HG02642 (cell line): ENCODE results near the gene SEMA3C.

Experiments used
- ATAC-seq: cut with Tn5 transposase; IDR thresholded peaks from one replicate; pipeline ENCODE4 v1.9.1; 2021; ENCODE audit warnings: mild to moderate bottlenecking; ENCODE audit not compliant: unreplicated experiment, poor library complexity

SEMA3C gene

GRCh38 chr7:80830584-80831285 is 88.1 kb downstream of the SEMA3C start:
- no peak for ATAC-seq

- no peak for ATAC-seq
Measured at GRCh38 chr7:80830010-80830409, 88.8 kb downstream of the SEMA3C start.

- no peak for ATAC-seq
Measured at GRCh38 chr7:80829527-80829926, 89.3 kb downstream of the SEMA3C start.

DNA sequence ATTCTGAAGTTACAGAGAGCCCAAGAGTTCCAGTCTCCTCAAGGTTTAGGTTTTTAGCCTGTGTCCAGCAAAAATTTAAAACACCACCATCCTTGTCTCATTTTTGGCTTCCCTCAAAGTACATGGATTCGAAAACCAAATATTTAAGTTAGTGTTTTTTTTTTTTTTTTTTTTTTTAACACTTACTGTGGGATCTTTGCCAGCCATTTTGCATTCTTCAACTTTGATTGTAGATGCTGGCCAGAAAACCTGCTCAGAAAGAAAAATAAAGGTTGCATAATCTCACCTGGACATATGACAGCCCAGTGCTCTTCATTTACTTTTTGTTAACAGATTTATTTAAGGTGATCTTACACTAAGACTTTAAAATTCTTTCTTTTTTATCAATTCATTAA is 91.6 kb downstream of the SEMA3C start:
- no peak for ATAC-seq

GRCh38 chr7:80826520-80827238 is 92.2 kb downstream of the SEMA3C start:
- no peak for ATAC-seq

GRCh38 chr7:80825499-80825898 is 93.4 kb downstream of the SEMA3C start:
- no peak for ATAC-seq

GRCh38 chr7:80824253-80824652 is 94.6 kb downstream of the SEMA3C start:
- no peak for ATAC-seq

- ATAC-seq = no peak
Measured at GRCh38 chr7:80823057-80823456, 95.8 kb downstream of the SEMA3C start.

GRCh38 chr7:80821771-80822319 is 97.0 kb downstream of the SEMA3C start:
- ATAC-seq = no peak

GRCh38 chr7:80819503-80819902 is 99.3 kb downstream of the SEMA3C start:
- ATAC-seq = no peak

DNA sequence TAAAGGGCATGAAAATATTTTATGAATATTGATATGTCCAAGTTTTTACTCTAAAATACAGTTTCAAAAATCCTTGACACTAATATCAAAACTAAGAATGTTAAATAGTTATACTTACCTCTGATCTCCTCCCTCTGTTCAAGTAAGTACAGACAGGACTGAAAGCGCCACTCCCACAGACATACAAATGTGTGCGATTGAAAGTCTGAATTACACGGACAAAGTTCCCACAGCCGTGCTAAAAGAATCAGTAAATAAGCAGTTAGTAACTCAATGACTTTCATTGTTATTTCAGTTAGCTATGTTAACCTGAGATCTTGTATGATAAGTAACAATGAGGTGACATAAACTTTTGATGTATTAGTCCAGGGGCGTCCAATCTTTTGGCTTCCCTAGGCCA is 100.7 kb downstream of the SEMA3C start:
- ATAC-seq = no peak

DNA sequence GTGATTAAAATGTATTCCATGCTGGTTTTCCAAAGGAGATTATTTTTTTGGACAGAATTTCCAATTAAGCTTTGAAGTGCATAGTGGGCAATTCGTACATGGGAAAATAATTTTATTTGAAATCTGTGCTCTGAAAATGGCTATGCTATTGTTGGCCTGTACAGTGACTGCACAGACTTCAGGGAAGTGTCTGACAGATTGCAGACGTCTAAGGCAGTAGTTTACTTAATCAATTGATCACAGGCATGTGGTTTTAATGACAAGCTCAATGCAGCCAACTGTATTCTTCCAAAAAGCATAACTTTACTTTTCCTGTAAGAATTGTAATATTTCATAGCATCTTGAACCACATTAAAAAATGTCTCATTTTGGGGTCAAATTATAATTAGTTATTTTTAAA is 102.0 kb downstream of the SEMA3C start:
- no peak for ATAC-seq

DNA sequence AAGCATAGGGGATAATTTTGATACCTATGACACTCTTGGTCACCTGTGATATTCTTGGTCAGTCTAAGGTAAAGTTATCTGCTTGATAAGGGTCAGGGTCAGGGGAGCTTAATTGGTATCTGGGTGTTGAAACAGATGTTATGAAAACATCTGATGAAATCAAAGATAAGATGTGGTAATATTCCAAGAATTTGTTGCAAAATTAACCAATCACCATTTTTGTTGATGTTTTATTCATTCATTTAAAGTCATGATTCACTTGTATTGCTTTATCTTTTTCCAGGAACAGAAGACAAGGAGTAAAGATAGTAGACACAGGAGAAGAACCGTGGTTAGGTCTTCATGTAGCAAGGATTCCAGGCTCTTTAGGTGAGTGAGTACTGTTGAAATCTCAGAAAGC is 103.1 kb downstream of the SEMA3C start:
- no peak for ATAC-seq

GRCh38 chr7:80809545-80809944 is 109.3 kb downstream of the SEMA3C start:
- no peak for ATAC-seq

DNA sequence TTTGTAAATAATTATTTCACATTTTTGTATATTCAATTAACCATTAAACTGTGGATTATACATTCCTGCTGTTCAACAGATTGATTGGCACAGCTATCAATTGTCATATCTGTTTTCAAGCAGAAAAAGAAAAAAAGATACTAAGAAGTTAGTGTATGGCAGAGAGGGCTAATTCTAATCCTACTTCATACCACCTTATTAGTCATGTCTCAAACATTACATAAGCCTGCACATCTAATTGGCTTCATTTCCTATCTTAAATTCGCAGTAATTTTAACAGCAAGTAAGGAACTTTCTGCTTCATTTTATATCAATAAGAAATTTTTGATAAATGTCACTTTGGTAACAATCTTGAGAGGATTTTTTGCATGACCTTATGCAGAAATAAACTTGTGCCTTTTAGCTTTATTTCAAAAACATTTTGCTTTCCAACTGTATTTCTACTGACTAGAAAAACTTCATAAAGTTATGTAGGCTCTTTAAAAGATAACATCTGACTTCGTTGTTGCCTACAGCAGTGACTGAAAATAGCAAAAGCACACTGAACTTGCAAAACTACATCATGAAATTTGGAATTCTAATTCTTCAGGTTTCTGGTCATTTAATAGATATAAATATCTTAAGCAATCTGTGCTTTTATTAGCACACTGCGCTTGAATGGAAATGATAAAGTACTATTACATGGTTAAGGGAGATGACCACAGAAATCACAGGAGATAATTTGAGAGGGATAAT is 111.5 kb downstream of the SEMA3C start:
- ATAC-seq = no peak

- ATAC-seq = no peak
Measured at GRCh38 chr7:80806663-80807062, 112.2 kb downstream of the SEMA3C start.

GRCh38 chr7:80804589-80804988 is 114.3 kb downstream of the SEMA3C start:
- ATAC-seq = no peak

- no peak for ATAC-seq
Measured at GRCh38 chr7:80802527-80802926, 116.3 kb downstream of the SEMA3C start.

DNA sequence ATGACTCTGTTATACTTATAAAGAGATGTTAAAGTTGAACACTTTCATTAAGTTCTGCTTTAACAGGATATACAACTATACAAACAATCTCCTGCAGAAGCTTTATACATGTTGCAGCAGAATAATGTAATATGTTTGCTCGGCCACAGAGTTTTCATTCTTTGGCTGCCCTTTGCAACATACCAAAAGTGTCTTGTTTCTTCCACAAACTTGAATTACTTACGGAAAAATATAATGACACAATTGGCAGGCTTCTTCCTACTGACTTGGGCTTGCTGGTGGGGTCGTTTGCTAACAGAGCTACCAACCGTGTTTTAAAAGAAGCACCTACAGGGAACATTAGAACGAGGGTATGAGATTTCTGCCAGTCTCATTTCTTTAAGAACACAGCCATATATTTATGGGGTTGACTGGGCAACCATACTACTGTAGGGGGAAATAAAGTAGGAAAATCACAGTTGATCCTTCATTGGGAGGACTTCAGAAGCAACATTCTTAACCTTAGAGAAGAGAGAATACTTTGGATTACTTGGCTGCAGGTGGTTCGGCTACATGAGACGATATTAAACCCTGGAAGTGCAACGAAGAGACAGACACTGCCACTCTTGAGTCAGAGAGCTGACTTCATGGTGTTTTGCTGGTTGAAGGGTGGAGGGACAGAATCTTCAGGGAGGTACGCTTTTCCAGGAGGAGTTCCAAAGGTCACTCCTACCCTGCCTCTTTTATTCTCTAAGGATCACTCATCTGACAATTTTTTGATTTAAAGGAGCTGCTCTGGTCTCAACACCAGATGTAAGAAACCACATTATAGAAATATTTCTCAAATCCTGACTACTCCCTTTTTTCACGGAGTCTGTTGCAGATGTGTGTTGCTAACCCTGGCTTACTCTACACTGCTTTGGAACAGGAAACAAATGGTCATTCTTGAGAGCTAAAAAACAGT is 123.9 kb downstream of the SEMA3C start:
- no peak for ATAC-seq

- ATAC-seq = no peak
Measured at GRCh38 chr7:80791509-80791929, 127.3 kb downstream of the SEMA3C start.
